T-helper 2 cell treated with Interferon-gamma antibody and Interleukin-4, amounts not matched to agents 5 μg/mL and 100 μg/mL, for 36 hours (primary cell): ENCODE results near the gene SMIM44.
"Not testable (repeated sequence)": the region's sequence is repeated elsewhere in the genome, so short reads cannot be mapped to it uniquely, and the experiment has no call there.

Experiments used
- DNase-seq: peaks from one replicate; pipeline ENCODE4 v3.0.0; 2021; ENCODE audit warnings: low spot score
- H3K27ac Mint-ChIP-seq: one replicate; pipeline ENCODE4 v1.8.0; 2021; ENCODE audit warnings: mild to moderate bottlenecking, mixed read lengths
- H3K27me3 Mint-ChIP-seq: one replicate; pipeline ENCODE4 v1.8.0; 2021; ENCODE audit warnings: low read depth, mixed read lengths
- H3K36me3 Mint-ChIP-seq: one replicate; pipeline ENCODE4 v1.8.0; 2021; ENCODE audit warnings: low read depth, mixed read lengths
- H3K4me1 Mint-ChIP-seq: one replicate; pipeline ENCODE4 v1.8.0; 2021; ENCODE audit warnings: low read depth, mixed read lengths
- H3K4me3 Mint-ChIP-seq: one replicate; pipeline ENCODE4 v1.8.0; 2022; ENCODE audit warnings: mild to moderate bottlenecking, moderate library complexity, mixed read lengths
- H3K9me3 Mint-ChIP-seq: one replicate; pipeline ENCODE4 v1.8.0; 2021; ENCODE audit warnings: mixed read lengths

SMIM44 gene

GRCh38 chr19:3456925-3457527 is 26.2 kb downstream of the SMIM44 start:
- no peaks in the 10 kb centered on the region for H3K9me3 Mint-ChIP-seq
- H3K27ac Mint-ChIP-seq: no peak overlapping the region
- no peak for DNase-seq
- no peak overlapping the region for H3K4me3 Mint-ChIP-seq
- no peaks in the 10 kb centered on the region for H3K4me1 Mint-ChIP-seq
- no peaks in the 10 kb centered on the region for H3K27me3 Mint-ChIP-seq
- H3K36me3 Mint-ChIP-seq: no peaks in the 10 kb centered on the region

GRCh38 chr19:3455960-3456601 is 27.2 kb downstream of the SMIM44 start:
- no peak for DNase-seq
- H3K9me3 Mint-ChIP-seq: no peaks in the 10 kb centered on the region
- no peak overlapping the region for H3K27ac Mint-ChIP-seq
- H3K27me3 Mint-ChIP-seq: no peaks in the 10 kb centered on the region
- H3K36me3 Mint-ChIP-seq: no peaks in the 10 kb centered on the region
- no peaks in the 10 kb centered on the region for H3K4me1 Mint-ChIP-seq
- H3K4me3 Mint-ChIP-seq: no peak overlapping the region

- no peak overlapping the region for H3K27ac Mint-ChIP-seq
- no peak overlapping the region for H3K4me3 Mint-ChIP-seq
- no peaks in the 10 kb centered on the region for H3K9me3 Mint-ChIP-seq
- no peaks in the 10 kb centered on the region for H3K4me1 Mint-ChIP-seq
- no peaks in the 10 kb centered on the region for H3K36me3 Mint-ChIP-seq
- H3K27me3 Mint-ChIP-seq: no peaks in the 10 kb centered on the region
- no peak for DNase-seq
Measured at GRCh38 chr19:3455393-3455955, 27.8 kb downstream of the SMIM44 start.

DNA sequence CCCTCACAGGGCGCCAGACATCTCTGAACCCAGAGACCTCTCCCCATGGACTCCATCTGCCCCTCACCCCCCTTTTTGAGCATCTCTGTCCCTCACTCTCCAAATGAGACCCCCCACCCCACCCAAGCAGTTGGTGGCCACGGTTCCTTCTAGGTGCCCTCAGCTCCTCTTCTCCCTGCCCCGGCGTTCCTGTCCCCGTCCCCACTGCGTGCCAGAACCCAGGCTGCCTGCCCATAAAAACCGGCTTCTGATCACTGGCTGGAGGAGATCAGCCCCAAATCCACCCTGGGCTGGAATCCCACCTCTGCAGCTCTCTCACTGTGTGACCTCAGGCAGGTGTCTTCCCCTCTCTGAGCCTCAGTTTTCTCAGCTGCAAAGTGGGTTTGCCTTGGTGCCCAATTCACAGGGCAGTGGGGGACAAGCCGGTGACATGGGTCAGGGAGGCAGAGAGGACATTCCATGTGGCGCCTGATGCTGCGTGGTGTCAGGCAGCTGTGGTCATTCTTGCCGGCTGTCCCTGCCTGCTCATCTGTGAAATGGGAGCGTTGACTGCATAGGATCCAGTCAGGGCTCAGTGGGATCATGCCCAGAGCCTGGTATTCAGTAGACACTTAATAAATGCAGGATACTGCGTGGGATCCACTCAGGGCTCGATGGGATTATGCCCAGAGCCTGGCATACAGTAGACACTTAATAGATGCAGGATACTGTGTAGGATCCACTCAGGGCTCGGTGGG is 28.4 kb downstream of the SMIM44 start:
- DNase-seq: no peak
- no peak overlapping the region for H3K27ac Mint-ChIP-seq
- no peaks in the 10 kb centered on the region for H3K27me3 Mint-ChIP-seq
- no peaks in the 10 kb centered on the region for H3K4me1 Mint-ChIP-seq
- no peaks in the 10 kb centered on the region for H3K36me3 Mint-ChIP-seq
- no peak overlapping the region for H3K4me3 Mint-ChIP-seq
- H3K9me3 Mint-ChIP-seq: no peaks in the 10 kb centered on the region

DNA sequence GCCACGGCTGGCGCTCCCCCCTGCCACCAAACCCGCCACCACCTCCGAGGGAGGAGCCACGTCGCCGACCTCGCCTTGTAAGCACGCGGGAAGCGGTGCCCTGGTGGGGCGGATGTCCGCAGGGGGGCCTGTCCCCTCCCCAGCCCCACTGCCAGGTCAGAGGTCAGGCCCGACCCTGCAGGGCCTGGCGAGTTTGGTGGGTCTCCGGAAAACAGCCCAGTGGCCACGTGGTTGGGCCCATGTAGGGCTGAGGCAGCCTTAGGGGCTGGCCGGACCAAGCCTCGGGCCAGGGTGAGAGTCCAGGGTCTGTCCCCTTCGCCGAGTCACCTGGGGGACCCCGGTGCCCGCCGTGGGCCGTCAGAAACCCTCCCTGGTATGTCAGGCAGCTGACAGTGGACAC is 29.4 kb downstream of the SMIM44 start:
- Mint-ChIP-seq H3K27ac (no peak overlapping the region), H3K4me1 (no peaks in the 10 kb centered on the region), H3K4me3 (no peak overlapping the region), H3K9me3 (no peaks in the 10 kb centered on the region), H3K27me3 (no peaks in the 10 kb centered on the region), H3K36me3 (no peaks in the 10 kb centered on the region)
- DNase-seq: no peak

- DNase-seq, H3K4me1 Mint-ChIP-seq, H3K27ac Mint-ChIP-seq, H3K27me3 Mint-ChIP-seq, H3K9me3 Mint-ChIP-seq, H3K36me3 Mint-ChIP-seq, H3K4me3 Mint-ChIP-seq: not testable (repeated sequence)
Measured at GRCh38 chr19:3452942-3453214, 30.4 kb downstream of the SMIM44 start.

GRCh38 chr19:3452171-3452941 is 30.9 kb downstream of the SMIM44 start:
- DNase-seq: no peak
- Mint-ChIP-seq H3K4me3 (no peak overlapping the region), H3K27me3 (no peaks in the 10 kb centered on the region), H3K27ac (no peak overlapping the region), H3K9me3 (no peaks in the 10 kb centered on the region), H3K36me3 (no peaks in the 10 kb centered on the region), H3K4me1 (no peaks in the 10 kb centered on the region)

DNA sequence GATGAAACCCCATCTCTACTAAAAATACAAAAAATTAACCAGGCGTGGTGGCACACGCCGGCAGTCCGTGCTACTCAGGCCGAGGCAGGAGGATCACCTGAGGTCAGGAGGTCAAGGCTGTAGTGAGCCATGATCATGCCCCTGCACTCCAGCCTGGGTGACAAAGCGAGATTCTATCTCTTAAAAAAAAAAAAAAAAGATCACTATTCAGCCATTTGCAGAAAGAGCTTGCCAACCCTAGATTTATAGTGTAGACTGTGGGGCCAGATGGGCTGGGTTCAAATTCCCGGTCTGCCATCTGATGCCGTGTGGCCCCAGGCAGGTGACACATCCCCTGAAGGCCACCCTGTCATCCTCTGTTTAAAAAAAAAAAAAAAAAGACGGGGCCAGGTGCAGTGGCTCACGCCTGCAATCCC is 31.8 kb downstream of the SMIM44 start:
- Mint-ChIP-seq H3K36me3 (no peaks in the 10 kb centered on the region), H3K4me3 (no peak overlapping the region), H3K27me3 (no peaks in the 10 kb centered on the region), H3K4me1 (no peaks in the 10 kb centered on the region), H3K9me3 (no peaks in the 10 kb centered on the region), H3K27ac (no peak overlapping the region)
- DNase-seq: no peak

- H3K9me3 Mint-ChIP-seq: no peaks in the 10 kb centered on the region
- H3K27ac Mint-ChIP-seq: no peak overlapping the region
Measured at GRCh38 chr19:3450796-3451411, 32.3 kb downstream of the SMIM44 start.

GRCh38 chr19:3448616-3449334 is 34.5 kb downstream of the SMIM44 start:
- Mint-ChIP-seq H3K4me3 (no peak overlapping the region), H3K27ac (no peak overlapping the region), H3K36me3 (no peaks in the 10 kb centered on the region), H3K9me3 (no peaks in the 10 kb centered on the region), H3K4me1 (no peaks in the 10 kb centered on the region), H3K27me3 (no peaks in the 10 kb centered on the region)
- DNase-seq: no peak

More at GRCh38 chr19:3450796-3451411, 32.3 kb downstream of the SMIM44 start:
- H3K4me3 Mint-ChIP-seq: no peak overlapping the region
- H3K27me3 Mint-ChIP-seq: no peaks in the 10 kb centered on the region
- H3K4me1 Mint-ChIP-seq: no peaks in the 10 kb centered on the region
- no peaks in the 10 kb centered on the region for H3K36me3 Mint-ChIP-seq
- DNase-seq: no peak

DNA sequence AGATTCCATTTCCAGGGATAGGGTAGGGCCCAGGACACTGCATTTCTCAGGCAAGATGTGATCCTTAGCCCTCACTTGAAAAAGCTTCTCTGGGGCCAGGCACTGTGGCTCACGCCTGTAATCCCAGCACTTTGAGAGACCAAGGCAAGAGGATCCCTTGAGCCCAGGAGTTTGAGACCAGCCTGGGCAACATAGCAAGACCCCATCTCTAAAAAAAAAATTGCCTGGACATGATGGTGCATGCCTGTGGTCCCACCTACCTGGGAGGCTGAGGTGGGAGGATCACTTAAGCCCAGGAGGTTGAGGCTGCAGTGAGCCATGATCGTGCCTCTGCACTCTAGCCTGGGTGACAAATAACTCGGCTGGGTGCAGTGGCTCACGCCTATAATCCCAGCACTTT is 36.6 kb downstream of the SMIM44 start:
- not testable (repeated sequence) for H3K4me1 Mint-ChIP-seq, DNase-seq, H3K9me3 Mint-ChIP-seq, H3K36me3 Mint-ChIP-seq, H3K4me3 Mint-ChIP-seq, H3K27ac Mint-ChIP-seq, H3K27me3 Mint-ChIP-seq

DNA sequence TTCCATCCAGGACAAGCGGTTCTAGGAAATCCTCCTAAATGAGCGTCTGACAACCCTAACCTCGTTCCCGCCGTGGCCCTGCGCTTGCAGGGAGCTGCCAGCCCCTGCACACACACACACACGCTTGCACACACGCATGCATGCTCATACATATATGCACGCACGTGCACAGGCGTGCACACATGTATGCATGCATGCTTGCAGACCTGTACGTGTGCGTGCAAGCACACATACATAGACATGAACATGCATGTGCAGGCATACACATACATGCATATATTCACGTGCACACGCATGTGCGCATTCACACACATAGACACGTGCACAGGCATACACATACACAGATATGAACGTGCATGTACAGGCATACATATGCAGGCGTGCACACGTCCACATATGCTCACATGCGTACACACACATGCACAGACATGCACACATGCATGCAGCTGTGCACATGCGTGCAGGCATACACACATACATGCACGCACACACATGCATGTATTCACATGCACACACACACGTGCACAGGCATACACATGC is 38.5 kb downstream of the SMIM44 start:
- Mint-ChIP-seq H3K4me1 (peaks cover 3% of the 10 kb centered on the region), H3K9me3 (no peaks in the 10 kb centered on the region), H3K27me3 (no peaks in the 10 kb centered on the region), H3K36me3 (no peaks in the 10 kb centered on the region), H3K4me3 (no peak overlapping the region), H3K27ac (no peak overlapping the region)
- no peak for DNase-seq
